Measurements from ENCODE around the gene FZR1.

FZR1 gene

DNA sequence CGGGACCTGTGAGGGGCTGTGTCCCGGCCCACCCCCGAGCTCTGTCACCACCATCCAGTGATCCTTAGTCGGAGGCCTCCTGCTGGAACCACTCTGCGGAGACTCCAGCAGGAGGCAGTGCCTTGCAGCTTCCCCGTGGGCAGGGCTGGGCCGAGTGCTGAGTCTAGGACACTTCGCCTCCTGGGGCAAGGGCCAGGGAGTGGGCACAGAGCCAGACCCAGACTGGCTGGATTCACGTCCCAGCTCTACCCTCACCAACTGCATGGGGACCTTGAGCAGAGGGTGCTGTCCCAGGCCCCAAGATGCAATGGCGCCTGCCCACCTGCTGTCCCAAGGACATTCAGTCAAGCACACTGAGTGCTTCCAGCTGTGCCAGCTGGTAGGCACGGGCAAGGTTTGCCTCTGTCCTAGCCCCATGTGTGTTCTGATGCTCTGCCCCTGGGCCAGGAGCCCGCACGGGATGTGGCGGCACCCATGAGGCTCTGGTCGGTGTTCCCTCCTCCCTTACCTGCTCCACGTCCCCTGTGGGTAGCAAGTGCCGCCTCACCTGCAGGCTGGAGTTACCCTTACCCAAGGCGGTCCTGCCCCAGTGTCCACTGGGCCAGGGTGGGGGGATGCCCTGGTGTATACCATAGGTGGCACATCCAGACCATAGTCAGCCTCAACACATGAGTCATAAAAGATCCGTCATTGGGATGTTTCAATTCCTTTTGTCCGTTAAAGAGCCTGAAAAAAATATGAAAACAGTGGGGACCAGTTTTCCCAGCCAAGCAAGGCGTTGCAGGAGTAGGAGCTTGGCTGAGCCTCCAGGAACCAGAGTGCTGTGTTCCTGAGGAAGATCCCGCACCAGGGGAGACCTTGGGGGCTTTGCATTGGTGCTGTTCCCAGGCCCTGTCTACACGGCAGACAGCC lies 7.4 kb downstream of the FZR1 start:
- no peak for DNase-seq (ENCODE audit: low read depth in 2 of 2)

DNA sequence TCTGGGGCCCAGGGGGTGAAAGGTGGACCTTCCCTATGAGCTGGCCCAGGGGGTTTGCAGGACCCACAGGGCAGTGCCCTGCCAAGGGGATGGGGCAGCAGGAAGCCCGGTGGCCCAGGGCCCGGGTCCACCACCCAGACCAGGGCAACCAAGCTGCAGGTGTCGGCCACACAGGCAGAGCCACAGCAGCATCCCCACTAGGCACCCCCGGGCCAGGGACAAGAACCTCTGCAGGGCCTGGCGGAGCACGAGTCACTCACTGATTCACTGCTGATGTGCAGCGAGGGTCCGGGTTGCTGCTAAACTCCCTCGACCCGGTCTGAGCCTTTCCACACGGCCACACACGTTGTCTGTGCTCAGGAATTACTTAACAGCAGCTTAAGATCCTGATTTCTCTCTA lies 8.8 kb downstream of the FZR1 start:
- DNase-seq (ENCODE audit: low read depth in 2 of 2): no peak

DNA sequence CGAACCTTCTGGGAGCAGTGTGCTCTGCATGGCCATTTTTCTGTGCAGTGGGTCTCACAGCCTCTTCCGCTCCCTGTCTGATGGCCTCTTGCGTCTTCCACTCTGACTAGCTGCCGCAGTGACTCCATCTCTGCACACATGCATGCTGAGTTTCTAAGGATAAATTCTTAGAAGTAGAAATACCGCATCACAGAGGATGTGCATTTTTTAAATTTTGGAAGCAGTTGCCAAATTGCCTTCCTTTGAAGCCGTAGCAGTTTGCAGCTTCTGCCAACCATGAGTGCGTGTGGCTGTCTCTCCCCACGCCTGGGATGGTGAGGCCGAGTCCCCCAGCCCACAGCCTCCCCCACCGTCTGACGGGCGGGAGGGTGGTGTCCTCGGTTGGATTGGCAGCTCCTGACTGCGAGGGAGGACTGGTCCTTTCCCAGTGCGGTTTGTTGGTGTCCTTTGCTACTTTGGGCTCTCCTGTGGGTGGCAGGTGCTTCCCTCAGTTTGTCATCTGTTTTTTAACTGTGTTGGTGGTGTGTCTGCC lies 9.8 kb downstream of the FZR1 start:
- peak; percentile 21 to 23 for DNase-seq (ENCODE audit: low read depth in 2 of 2)

DNA sequence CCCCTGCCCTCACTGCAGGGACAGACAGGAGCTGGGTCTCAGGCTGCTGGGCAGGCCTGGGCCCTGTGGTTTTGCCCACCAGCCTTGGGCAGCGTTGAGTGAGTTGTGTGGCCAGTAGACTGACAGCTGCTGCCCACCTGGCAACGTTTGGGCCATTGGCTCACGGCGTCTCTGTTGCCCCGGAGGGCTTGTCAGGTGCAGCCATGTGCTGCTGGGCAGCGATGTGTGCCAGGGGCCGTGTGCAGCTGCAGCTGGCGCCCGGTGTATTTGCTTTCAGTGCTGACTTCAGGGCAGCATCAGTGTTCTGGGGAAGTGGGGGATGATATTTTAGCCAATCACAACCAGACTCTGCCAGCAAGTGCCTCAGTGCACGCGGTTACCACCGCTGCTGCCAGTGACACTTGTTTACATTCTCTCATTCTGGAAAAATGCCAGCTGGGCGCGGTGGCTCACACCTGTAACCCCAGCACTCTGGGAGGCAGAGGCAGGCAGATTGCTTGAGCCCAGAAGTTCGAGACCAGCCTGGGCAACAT lies 10.6 kb downstream of the FZR1 start:
- no peak for DNase-seq (ENCODE audit: low read depth in 2 of 2)

DNA sequence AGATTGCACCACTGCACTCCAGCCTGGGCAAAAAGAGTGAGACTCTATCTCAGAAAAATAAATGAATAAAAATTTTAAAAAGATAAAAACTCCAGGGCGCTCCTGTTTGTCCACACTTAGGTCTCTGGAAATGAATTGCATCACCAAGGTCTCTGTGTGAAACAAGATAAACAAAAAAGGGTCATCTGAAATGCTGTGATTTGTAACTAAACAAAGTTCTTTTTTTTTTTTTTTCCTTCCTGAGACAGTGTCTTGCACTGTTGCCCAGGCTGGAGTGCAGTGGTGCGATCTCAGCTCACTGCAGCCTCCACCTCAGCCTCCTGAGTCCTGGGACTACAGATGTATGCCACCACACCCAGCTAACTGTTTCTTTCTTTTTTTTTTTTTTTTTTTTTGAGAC lies 11.5 kb downstream of the FZR1 start:
- no peak for DNase-seq (ENCODE audit: low read depth in 2 of 2)

DNA sequence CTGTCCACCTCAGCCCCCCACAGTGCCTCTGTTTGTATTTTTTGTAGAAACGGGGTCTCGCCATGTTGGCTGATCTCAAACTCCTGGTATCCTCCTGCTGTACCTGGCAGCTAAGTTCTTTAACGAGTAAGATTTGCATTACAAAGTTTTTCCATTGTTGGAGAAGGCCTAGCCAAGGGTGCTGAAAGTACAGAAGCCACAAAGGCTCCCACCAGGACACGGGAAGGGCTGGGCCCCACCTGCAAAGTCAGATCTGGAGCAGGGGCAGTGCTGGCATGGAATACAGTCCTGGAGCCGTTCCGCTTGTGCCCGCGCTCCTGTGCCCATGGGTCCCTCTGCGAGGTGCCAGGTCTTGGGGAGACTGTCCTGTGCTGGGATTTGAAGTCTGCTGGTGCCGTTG lies 12.1 kb downstream of the FZR1 start:
- DNase-seq (ENCODE audit: low read depth in 2 of 2): no peak

DNA sequence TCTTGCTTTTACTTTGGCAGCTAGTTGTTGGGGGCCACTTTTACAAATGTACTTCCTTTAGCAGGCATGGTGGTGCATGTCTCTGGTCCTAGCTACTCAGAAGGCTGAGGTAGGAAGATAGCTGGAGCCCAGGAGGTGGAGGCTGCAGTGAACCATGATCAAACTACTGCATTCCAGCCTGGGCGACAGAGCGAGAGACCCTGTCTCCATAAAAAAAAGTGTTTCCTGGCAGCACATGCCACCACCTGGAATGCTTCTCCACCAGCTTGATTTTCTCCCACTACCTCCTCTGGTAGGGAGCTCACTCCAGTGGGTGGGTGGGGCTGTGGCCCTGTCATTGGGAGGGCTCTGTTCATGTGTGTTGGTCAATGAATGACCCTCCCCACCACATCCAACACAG lies 12.5 kb downstream of the FZR1 start:
- DNase-seq (ENCODE audit: low read depth in 2 of 2): no peak

DNA sequence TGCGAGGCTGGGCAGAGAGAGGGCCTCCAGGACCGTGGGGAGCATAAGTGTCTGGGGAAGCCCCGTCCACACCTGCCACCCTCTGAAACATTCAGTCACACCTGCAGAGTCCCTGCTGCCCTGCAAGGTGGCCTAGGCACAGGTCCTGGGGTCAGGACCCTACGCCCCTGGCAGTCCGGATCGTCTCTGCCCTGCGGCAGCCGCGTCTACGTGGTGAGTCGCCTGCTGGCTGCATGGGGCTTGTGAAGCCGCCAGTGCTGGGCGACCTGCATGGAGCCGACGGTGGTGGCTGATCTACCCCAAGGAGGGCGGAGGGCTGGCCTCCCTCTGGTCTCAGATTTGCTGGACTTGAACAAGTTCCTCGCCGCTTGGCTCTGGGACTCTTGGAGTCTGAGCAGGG lies 13.0 kb downstream of the FZR1 start:
- DNase-seq (ENCODE audit: low read depth in 2 of 2): no peak

DNA sequence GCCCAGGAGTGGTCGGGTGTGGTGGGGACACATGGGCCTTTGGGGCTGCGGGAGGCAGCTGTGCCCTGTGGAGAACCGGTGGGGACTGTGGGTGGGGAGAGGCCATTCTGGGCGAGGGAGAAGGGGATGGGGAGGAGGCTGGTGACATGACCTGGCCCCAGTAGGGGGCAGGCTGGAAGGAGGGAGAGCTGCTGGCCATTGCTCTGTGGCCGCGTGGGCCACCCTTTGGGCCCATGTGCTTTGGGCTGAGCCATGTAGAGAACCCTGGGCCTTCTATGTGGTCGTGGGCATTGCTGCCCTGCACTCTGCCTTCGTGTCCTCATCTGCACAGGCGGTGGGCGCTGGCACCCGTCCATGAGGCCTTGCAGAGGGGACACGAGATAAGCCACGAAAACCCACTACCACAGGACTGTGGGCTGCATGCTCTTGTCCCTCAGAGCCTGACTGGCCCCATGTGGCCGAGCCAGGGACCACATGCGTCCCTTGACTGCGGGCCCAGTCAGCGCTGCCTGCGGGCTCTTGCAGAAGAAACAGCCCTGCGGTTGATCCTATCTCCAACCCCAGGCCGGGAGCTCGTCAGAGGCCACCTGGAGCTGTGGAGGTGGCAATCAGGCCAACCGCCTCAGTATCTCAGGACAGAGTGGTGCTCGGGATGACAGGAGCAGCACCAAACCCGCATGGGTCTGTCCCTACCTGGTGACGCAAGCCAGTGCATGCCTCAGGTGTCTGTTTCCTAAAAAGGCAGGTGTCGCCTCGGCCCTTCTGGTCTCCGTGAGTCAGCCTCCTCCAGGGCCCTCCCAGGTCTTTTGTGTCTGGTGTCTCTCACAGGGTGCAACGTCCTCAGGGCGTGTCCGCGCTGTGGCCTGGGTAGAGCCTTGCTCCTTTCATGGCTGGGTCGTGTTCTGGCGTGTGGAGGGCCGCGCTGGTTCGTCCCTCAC lies 14.3 kb downstream of the FZR1 start:
- no peak for DNase-seq (ENCODE audit: low read depth in 2 of 2)

DNA sequence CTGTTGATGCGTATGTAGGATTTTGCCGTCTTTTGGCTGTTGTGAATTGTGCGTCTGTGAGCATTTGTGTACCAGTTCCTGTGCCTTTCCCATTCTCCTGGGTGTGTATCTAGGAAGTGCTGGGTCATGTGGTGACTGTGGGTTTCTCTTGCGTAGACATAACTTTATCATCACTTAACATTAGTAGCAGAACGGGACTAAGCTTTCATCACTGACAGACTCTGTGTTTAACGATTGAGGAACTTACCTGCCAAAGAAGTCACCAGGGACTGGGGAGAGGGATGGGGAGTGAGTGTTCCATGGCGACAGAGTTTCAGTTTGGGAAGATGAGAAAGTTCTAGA lies 15.0 kb downstream of the FZR1 start:
- no peak for DNase-seq (ENCODE audit: low read depth in 2 of 2)

DNA sequence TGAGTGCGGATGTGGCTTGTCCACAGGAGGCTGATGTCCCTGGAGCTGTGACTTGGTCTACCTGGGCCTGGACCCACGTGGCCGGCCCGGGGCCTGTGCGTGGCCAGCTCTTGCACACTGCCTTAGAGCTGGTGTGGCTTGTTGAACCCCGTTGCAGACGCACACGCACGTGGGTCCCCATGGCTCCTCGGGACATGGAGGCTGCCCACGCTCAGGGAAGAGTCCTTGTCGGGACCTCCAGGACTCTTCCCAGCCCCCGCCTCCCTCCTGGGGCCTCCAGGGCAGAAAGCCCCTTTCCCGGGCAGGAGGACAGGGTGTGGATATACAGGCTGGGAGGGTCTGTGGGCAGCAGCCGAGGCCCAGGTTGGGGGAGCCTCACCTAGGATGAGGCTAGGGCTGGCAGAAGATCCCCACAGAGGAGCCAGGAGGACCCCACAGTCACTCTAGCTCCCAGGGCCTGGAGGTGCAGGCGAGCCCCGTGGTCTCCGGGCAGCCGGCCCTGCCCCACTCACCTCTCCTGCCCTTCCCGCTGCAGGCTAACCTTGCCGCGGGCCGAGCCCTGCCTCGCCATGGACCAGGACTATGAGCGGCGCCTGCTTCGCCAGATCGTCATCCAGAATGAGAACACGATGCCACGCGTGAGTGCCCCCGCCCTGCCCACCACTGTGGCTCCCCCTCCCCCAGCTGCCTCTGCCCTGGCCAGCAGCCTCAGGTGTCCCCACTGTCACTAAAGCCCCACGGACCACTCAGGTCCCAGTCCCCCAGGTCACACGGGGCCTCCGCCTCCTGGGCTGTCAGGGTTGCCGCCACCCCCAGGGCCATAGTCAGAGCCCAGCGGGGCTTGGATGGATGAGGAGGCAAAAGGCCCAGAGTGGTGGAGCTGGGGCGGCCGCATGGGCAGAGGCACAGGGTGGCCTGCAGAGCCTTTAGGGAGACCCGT lies 16.6 kb downstream of the FZR1 start:
- DNase-seq (ENCODE audit: low read depth in 2 of 2): no peak

DNA sequence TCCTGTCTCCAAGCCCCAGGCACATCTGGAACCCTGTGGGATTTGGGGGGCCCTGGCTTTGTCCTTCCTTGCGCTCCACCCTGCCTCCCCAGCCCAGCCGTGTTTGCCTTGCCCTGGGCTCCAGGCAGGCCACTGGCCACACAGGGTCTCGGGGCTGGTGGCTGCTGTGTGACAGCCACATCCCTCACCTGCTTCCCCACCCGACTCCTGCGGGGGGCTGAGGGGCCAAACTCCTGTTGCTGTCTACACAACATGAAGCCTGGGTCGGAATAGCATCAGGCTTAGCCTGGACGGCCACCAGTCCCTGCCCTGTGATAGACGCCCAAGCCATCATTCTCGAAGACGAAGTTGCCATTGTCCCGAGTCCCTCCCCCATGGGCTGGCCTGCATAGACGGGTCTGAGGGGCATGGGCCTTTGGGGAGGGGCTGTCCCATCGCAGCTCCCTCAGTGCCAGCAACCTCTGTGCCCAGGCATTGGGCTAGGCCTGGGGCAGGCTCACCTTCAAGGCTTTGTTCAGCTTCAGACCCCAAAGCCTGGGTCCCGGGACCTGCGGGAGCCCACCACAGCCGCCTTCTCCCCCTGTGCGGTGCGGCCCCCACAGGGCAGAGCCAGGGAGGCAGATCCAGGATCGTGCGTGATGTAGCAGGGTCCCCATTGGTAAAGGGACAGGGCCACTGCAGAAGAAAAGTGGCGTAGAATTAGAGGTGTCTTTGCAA lies 17.4 kb downstream of the FZR1 start:
- DNase-seq (ENCODE audit: low read depth in 2 of 2): no peak

DNA sequence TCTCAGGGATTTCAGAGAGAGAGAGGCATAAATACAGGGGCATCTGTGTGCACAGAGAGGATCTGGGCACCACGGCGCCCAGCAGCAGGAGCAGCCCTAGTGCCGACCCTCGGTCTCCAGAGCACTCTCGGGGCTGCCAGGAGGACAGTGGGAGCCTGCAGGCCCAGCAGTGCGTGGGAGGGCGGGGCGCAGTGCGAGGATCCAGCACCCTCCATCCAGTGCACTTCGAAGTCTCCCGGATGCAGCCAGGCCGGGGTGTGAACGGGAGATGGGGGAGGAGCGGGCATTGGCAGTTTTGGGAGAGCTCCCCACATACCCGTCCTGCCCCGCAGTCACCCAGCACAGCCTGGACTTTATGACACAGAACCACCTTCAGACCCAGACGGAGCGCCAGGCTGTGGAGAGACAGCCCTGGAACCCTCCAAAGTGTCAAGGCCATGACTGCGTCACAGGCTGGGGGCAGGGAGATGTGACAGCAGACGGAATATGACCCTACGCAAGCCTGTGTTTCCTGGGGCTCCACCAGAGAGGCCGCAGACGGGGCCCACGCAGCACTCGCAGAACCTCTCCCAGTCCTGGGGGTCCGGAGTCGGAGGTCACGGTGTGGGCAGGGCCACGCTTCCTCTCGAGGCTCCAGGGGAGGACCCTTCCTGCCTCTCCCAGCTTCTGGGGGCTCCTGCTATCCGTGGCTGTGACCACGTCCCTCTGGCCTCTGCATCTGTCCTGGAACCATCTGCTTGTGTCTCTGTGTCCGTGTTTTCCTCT lies 18.1 kb downstream of the FZR1 start:
- no peak for DNase-seq (ENCODE audit: low read depth in 2 of 2)

DNA sequence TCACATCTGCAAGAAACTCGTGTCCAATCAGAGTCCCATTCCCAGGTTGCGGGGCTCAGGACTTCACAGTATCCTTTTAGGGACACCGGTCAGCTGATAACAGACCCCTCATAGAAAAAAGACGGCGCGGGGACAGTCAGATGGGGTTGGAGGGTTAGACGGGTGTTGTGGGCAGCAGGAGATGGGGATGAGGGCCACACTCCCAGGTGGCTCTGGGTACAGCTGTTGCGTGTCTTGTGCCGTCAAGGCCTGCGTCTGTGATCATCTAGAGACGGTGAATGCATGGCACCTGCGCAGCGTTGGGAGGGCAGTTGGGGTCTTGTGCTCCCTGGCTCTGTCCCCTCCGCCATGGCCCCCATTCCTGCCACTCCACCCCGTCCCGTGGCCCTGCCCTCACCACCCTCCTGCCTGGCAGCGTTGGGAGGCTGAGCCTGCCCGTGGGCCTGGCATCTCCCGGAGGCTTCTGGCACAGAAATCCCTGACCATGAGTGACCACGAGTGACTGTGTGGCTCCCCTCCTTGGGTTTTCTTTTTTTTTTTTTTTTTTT lies 18.9 kb downstream of the FZR1 start:
- no peak for DNase-seq (ENCODE audit: low read depth in 2 of 2)

DNA sequence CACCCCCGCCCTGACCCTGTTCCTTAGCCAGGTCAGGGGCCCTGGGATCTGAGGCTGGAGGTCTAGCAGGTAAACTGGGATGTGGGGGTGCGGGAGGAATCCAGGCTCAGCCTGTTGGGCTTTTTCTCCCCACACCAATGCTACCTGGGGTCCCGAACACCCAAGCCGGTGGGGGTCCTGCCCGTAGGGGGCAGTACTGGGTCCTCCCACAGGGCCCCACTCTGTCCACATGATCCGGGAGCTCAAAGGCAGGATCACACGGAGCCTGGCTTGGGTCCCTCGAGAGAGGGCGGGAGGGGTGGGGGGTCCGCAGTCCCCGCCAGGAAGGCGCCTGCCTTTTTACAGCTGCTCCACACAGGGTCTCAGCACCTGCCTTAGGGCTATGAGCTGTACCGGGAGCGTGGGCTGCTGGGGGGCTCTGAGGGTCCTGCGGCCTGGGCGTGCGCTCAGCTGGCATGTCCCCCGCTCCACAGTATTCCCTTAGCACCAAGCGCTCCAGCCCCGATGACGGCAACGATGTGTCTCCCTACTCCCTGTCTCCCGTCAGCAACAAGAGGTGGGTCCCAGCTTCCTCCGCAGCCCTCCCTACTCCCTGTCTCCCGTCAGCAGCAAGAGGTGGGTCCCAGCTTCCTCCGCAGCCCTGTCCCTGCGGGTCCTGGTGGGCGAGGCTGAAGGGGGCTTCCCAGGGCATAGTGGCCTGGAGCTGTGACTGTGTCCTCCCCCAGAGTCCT lies 20.6 kb downstream of the FZR1 start:
- no peak for DNase-seq (ENCODE audit: low read depth in 2 of 2)

DNA sequence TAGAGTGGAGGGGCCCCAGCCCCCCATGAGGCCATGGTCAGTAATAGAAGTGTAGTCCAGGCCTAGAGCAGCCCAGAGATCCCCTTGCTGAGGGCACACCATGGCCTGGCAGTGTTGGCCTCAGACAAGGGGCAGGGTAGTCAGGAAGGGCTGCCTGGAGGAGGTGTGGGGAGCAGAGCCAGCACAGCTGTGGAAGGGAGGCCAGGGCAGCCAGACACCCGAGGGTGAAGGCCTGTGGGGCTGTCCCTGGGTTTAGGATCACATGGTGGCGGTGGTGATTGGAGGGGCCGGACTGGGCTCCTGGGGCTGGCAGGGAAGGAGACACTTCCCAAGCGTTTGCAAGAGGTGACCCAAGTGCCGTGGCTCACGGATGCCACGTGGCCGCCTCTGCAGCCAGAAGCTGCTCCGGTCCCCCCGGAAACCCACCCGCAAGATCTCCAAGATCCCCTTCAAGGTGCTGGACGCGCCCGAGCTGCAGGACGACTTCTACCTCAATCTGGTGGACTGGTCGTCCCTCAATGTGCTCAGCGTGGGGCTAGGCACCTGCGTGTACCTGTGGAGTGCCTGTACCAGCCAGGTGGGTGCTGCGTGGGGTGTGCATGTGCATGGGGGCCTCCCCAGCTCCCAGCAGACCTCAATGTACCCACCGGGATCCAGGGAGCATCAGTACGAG lies 21.3 kb downstream of the FZR1 start:
- DNase-seq (ENCODE audit: low read depth in 2 of 2): no peak

DNA sequence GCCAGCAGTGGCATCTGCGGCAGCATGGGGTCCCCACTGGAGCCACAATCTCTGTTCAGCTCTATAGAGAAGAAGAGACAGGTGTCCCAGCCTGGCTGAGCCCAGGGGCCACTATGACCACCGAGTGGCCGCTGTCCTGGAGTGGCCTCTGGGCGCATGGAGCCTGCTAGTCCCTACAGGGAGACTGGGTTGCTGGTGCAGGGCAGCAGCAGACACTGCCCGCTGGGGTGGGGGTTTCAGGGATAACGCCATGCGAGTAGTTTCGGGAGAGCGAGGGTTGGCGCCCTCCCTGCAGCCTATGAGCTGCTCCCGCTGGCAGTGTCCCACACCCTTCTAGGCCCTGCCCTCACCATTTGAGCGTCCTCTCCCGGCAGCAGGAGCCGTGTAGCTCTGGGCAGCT lies 22.0 kb downstream of the FZR1 start:
- DNase-seq (ENCODE audit: low read depth in 2 of 2): no peak

DNA sequence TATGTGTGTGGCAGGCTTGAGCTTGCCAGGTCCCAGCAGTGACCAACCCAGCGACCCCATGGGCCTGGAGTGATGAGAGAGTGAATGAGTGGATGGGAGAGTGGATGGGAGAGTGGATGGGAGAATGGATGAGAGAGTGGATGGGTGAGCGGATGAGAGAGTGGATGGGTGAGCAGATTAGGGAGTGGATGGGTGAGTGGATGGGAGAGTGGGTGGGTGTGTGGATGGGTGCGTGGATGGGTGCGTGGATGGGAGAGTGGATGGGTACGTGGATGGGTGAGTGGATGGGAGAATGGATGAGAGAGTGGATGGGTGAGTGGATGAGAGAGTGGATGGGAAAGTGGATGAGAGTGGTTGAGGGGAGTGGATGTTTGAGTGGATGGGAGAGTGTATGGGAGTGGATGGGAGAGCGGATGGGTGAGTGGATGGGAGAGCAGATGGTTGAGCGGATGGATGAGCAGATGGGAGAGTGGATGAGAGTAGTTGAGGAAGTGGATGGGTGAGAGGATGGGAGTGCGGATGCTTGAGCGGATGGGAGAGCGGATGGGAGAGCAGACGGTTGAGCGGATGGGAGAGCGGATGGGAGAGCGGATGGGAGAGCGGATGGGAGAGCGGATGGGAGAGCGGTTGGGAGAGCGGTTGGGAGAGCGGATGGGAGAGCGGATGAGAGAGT lies 22.6 kb downstream of the FZR1 start:
- DNase-seq (ENCODE audit: low read depth in 2 of 2): no peak
